Measurements from ENCODE around the gene ANKRD24. TPM values are rescaled to one million over a fixed set of nuclear protein-coding genes. Genes with fewer than 3 reads are reported as not detected.
"Not testable (repeated sequence)": the region's sequence is repeated elsewhere in the genome, so short reads cannot be mapped to it uniquely, and the experiment has no call there.

The ANKRD24 gene
- 1 to 10 TPM in 1 of 2 donors, under 1 TPM in 1; 0.58 to 2.1 TPM for total RNA-seq
- 1 to 10 TPM in 5 of 6 donors, under 1 TPM in 1; 0.86 to 2.3 (median 1.3) TPM for polyA plus RNA-seq (ENCODE audit: insufficient read length in 6 of 6)
- long read RNA-seq, donor 1, result 0 reads
- long read RNA-seq, donor 2, result 0 reads
- long read RNA-seq, donor 3, result 0 reads
- long read RNA-seq, donor 4, result 0 reads
- long read RNA-seq, donor 5, result 0 reads
- long read RNA-seq, donor 6, result 0 reads
- long read RNA-seq, donor 7, result 0 reads
- long read RNA-seq, donor 8, result 0 reads
- long read RNA-seq, donor 9, result 0 reads
- long read RNA-seq, donor 10, result 0 reads
- long read RNA-seq, donor 11, result 0 reads
- long read RNA-seq, donor 12, result 0 reads

DNA sequence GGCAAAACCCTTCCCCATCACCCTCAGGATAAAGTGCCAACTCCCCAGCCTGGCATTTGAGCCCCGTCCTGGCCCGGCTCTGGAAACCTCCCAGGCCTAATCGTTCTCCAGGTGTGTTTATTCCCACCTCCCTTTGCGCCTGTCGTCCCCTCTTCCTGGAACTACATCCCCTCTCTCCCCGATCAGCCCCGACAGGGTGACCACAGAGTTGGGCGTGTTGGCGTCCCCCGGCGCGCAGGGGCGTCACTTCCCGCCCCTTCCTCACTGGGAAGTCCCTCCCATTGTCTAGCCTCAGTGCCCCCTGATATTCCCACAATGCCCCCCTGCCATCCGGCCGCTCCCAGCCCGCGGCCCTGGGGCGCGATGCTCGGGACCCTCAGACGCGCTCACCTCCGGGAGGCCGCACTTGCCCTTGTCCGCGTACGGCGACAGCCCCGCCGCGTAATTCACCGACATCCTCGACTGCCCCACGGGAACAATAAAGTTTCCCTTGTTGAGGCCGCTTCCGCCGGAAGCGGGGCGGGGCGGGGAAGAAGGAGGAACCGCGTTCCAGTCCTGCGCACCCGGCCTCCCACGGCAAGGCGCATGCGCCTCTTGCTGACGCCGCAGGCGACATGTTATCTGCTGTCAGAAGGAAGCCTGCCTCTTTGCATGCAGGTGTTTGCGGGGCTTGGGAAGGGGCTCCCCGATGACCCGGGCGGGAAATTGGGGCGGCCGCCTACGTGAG lies at the start of gene ANKRD24, which contains the start of gene SIRT6:
Gene ANKRD24 (plus strand): TSS at position 606 of the 727 bp plus-strand sequence. CDS start 3,737 bp downstream, outside the sequence.
Gene SIRT6 (minus strand): TSS at position 480 of the 727 bp plus-strand sequence. CDS start 24 bp downstream, at position 456.
- DNase-seq (peak; percentile 93 to 99 (median 98)), ATAC-seq (peak; percentile 96)
- Histone ChIP-seq H3K36me3 (peaks cover 0 to 28% of the 10 kb centered on the region in 2 donors), H3K27ac (peak within 1 kb of the TSS; percentile 75 to 88), H3K9me3 (no peaks in the 10 kb centered on the region), H3K4me1 (peaks cover 5 to 29% of the 10 kb centered on the region in 2 donors), H3K4me3 (peak within 1 kb of the TSS; percentile 87 to 98), H3K27me3 (no peaks in the 10 kb centered on the region)
- TF ChIP-seq, protein P1, sequence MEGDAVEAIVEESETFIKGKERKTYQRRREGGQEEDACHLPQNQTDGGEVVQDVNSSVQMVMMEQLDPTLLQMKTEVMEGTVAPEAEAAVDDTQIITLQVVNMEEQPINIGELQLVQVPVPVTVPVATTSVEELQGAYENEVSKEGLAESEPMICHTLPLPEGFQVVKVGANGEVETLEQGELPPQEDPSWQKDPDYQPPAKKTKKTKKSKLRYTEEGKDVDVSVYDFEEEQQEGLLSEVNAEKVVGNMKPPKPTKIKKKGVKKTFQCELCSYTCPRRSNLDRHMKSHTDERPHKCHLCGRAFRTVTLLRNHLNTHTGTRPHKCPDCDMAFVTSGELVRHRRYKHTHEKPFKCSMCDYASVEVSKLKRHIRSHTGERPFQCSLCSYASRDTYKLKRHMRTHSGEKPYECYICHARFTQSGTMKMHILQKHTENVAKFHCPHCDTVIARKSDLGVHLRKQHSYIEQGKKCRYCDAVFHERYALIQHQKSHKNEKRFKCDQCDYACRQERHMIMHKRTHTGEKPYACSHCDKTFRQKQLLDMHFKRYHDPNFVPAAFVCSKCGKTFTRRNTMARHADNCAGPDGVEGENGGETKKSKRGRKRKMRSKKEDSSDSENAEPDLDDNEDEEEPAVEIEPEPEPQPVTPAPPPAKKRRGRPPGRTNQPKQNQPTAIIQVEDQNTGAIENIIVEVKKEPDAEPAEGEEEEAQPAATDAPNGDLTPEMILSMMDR (IDR thresholded peaks at IDR 0.05), result no peak
- intact Hi-C loops (cut with DNase I), result no loop called here

DNA sequence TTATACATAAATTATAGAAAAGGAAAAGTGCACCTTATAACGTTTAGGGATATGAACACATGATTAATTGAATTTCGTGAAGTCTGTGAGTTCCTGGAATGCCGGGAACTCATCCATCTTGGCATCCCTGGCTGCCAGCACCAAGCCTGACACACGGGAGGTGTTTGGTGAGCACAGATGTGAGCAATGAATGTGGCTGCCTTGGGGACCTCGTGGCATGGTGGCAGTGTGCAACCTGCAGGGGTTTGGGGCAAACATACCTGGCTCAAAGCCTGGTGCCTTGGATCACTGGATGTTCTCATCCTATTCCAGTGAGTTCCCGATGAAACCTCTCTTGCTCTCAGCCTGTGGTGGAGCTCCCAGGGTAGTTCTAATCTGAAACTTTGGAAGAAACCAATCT lies 48.1 kb upstream of the ANKRD24 start:
- Histone ChIP-seq H3K4me1 (no peaks in the 10 kb centered on the region), H3K4me3 (no peak overlapping the region), H3K27ac (no peak overlapping the region), H3K36me3 (no peaks in the 10 kb centered on the region), H3K27me3 (no peaks in the 10 kb centered on the region), H3K9me3 (no peaks in the 10 kb centered on the region)
- ATAC-seq (no peak), DNase-seq (no peak)
- TF ChIP-seq, protein P1 (IDR thresholded peaks at IDR 0.05), result no peak
- intact Hi-C loops (cut with DNase I), result no loop called here

DNA sequence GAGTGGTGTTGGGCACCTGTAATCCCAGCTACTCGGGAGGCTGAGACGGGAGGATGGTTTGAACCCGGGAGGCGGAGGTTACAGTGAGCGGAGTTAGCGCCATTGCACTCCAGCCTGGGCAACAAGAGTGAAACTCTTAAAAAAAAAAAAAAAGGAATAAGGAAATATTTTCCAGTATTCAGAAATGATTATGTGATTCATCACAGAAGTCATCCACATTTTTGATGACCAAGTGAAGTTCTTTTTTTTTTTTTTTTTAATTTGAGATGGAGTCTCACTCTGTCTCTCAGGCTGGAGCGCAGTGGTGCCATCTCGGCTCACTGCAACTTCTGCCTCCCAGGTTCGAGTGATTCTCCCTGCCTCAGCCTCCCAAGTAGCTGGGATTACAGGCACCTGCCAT lies 47.1 kb upstream of the ANKRD24 start:
- H3K36me3 ChIP-seq; ATAC-seq; intact Hi-C loops (cut with DNase I); H3K4me3 ChIP-seq; H3K9me3 ChIP-seq; H3K27ac ChIP-seq; H3K27me3 ChIP-seq; DNase-seq; H3K4me1 ChIP-seq: not testable (repeated sequence)

DNA sequence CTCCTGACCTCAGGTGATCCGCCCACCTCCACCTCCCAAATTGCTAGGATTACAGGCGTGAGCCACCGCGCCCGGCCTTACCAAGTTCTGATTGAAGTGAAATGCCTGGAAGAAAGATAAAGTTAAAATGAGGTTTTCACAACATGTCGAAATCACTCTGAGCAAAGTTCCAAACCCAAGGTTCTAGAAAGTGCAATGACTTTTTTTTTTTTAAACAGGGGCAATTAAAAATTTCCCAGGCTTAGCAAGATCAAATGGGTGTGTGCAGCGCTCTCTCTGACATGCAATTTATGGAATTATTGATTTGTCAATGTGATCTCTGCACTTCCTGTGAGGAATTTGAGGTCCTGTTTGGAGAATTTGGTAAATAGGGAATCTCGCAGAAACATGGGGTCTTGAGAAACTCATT lies 45.8 kb upstream of the ANKRD24 start:
- Histone ChIP-seq H3K9me3 (no peaks in the 10 kb centered on the region), H3K4me3 (no peak overlapping the region), H3K27me3 (no peaks in the 10 kb centered on the region), H3K4me1 (peaks cover 7 to 10% of the 10 kb centered on the region in 2 donors), H3K27ac (no peak overlapping the region), H3K36me3 (no peaks in the 10 kb centered on the region)
- intact Hi-C loops (cut with DNase I), result no loop called here
- DNase-seq (no peak), ATAC-seq (no peak)
- TF ChIP-seq, protein P1 (IDR thresholded peaks at IDR 0.05), result no peak

DNA sequence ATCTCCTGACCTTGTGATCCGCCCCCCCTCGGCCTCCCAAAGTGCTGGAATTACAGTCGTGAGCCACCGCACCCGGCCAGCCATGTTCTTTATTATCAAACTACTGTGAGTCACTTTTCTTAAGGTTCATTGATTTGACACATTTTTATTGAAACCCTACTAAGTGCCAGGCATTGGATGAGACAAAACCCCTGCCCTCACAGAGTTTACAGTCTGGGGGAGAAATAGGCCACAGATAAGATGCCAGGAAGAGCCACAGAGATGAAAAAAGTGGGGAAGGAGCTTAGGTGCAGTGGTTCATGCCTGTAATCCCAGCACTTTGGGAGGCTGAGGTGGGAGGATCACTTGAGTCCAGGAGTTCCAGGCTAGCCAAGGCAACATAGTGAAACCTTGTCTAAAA lies 44.0 kb upstream of the ANKRD24 start:
- Histone ChIP-seq H3K27me3 (no peaks in the 10 kb centered on the region), H3K9me3 (no peaks in the 10 kb centered on the region), H3K27ac (no peak overlapping the region), H3K4me1 (peaks cover 7 to 10% of the 10 kb centered on the region in 2 donors), H3K36me3 (no peaks in the 10 kb centered on the region), H3K4me3 (no peak overlapping the region)
- DNase-seq, result no peak
- TF ChIP-seq, protein P1 (IDR thresholded peaks at IDR 0.05), result no peak
- intact Hi-C loops (cut with DNase I), result no loop called here
- ATAC-seq, result no peak
